ENCODE measurements around the gene EPAS1. TPM values are rescaled to one million over a fixed set of nuclear protein-coding genes. Genes with fewer than 3 reads are reported as not detected.

EPAS1 gene
- total RNA-seq, 1 experiment from 2014 or later: 43.2 TPM

GRCh38 chr2:46310446-46310845 is 13.2 kb downstream of the EPAS1 start:
- Histone ChIP-seq H3K9me3 (ENCODE audit: low read length) (no peaks in the 10 kb centered on the region), H3K36me3 (ENCODE audit: low read depth, low read length) (0 out of 2 replicates have a peak, but pooled peaks cover 3% of the 10 kb centered on the region), H3K27me3 (ENCODE audit: low read length) (no peaks in the 10 kb centered on the region), H3K9ac (ENCODE audit: low read length) (no peak overlapping the region), H3K9me2 (replicated peaks; ENCODE audit: low read length) (no peaks in the 10 kb centered on the region), H3K4me2 (ENCODE audit: low read length) (0 out of 2 replicates have a peak overlapping the region, but pooled peaks have one; percentile 5), H3K27ac (ENCODE audit: low read length) (peak overlapping the region; percentile 56), H3K4me1 (ENCODE audit: insufficient read depth, low read length) (peaks cover 79% of the 10 kb centered on the region), H4K20me1 (ENCODE audit: low read length) (no peaks in the 10 kb centered on the region), H3K4me3 (ENCODE audit: low read length) (no peak overlapping the region), H3F3A (ENCODE audit: low read length, unreplicated experiment) (peaks cover 6% of the 10 kb centered on the region), H3K79me2 (ENCODE audit: low read length) (peaks cover 85% of the 10 kb centered on the region), H2AFZ (ENCODE audit: low read length) (no peak overlapping the region)
- no peak for TF ChIP-seq CTCF (conservative IDR thresholded peaks at IDR 0.05; ENCODE audit: low read depth, low read length)
- no peak for TF ChIP-seq EZH2 (IDR thresholded peaks at IDR 0.05; ENCODE audit: low read length, unreplicated experiment)
- no peak for TF ChIP-seq EZH2phosphoT487 (IDR thresholded peaks at IDR 0.05; ENCODE audit: borderline replicate concordance, low read length)
- intact Hi-C loops (cut with micrococcal nuclease): no loop called here
- no TSS peak for BruUV-seq (replicated peaks)
- ChIA-PET POLR2A (ENCODE audit: unreplicated experiment) (no interaction called here), CTCF (no interaction called here)
- ATAC-seq (no peak), DNase-seq (no peak)

- POLR2A ChIA-PET (ENCODE audit: unreplicated experiment): no interaction called here
- Histone ChIP-seq H3F3A (ENCODE audit: low read length, unreplicated experiment) (peaks cover 11% of the 10 kb centered on the region), H3K4me3 (ENCODE audit: low read length) (no peak overlapping the region), H3K4me2 (ENCODE audit: low read length) (peak overlapping the region; percentile 39), H2AFZ (ENCODE audit: low read length) (no peak overlapping the region), H3K9me2 (replicated peaks; ENCODE audit: low read length) (no peaks in the 10 kb centered on the region), H3K9me3 (ENCODE audit: low read length) (no peaks in the 10 kb centered on the region), H3K79me2 (ENCODE audit: low read length) (peaks cover 83% of the 10 kb centered on the region), H4K20me1 (ENCODE audit: low read length) (no peaks in the 10 kb centered on the region), H3K27me3 (ENCODE audit: low read length) (no peaks in the 10 kb centered on the region), H3K9ac (ENCODE audit: low read length) (no peak overlapping the region), H3K4me1 (ENCODE audit: insufficient read depth, low read length) (peaks cover 80% of the 10 kb centered on the region), H3K36me3 (ENCODE audit: low read depth, low read length) (0 out of 2 replicates have a peak, but pooled peaks cover 3% of the 10 kb centered on the region), H3K27ac (ENCODE audit: low read length) (peak overlapping the region; percentile 56)
- TF ChIP-seq CTCF (conservative IDR thresholded peaks at IDR 0.05; ENCODE audit: low read depth, low read length) (no peak), EZH2 (IDR thresholded peaks at IDR 0.05; ENCODE audit: low read length, unreplicated experiment) (no peak), EZH2phosphoT487 (IDR thresholded peaks at IDR 0.05; ENCODE audit: borderline replicate concordance, low read length) (no peak)
- ATAC-seq (no peak), DNase-seq (no peak)
- no TSS peak for BruUV-seq (replicated peaks)
- CTCF ChIA-PET: no interaction called here
- intact Hi-C loops (cut with micrococcal nuclease): no loop called here
These were observed 14.5 kb downstream of the EPAS1 start for GRCh38 chr2:46311651-46312223.

- H3K9ac ChIP-seq (ENCODE audit: low read length): no peak overlapping the region
- no peak overlapping the region for H3K27ac ChIP-seq (ENCODE audit: low read length)
- peaks cover 71% of the 10 kb centered on the region for H3K4me1 ChIP-seq (ENCODE audit: insufficient read depth, low read length)
- no peaks in the 10 kb centered on the region for H3K9me2 ChIP-seq (replicated peaks; ENCODE audit: low read length)
- CTCF ChIA-PET: no interaction called here
- POLR2A ChIA-PET (ENCODE audit: unreplicated experiment): no interaction called here
- no peak overlapping the region for H3K4me3 ChIP-seq (ENCODE audit: low read length)
- ATAC-seq: no peak
- peaks cover 7% of the 10 kb centered on the region for H3F3A ChIP-seq (ENCODE audit: low read length, unreplicated experiment)
- no peak for DNase-seq
- H2AFZ ChIP-seq (ENCODE audit: low read length): no peak overlapping the region
- H3K79me2 ChIP-seq (ENCODE audit: low read length): peaks cover 83% of the 10 kb centered on the region
- peaks cover 9% of the 10 kb centered on the region; the same call in 1 of the 2 replicates for H3K36me3 ChIP-seq (ENCODE audit: low read depth, low read length)
- H3K4me2 ChIP-seq (ENCODE audit: low read length): no peak overlapping the region
- no peaks in the 10 kb centered on the region for H3K27me3 ChIP-seq (ENCODE audit: low read length)
- intact Hi-C loops (cut with micrococcal nuclease): no loop called here
- TF ChIP-seq CTCF (conservative IDR thresholded peaks at IDR 0.05; ENCODE audit: low read depth, low read length): no peak
- TF ChIP-seq EZH2 (IDR thresholded peaks at IDR 0.05; ENCODE audit: low read length, unreplicated experiment): no peak
- TF ChIP-seq EZH2phosphoT487 (IDR thresholded peaks at IDR 0.05; ENCODE audit: borderline replicate concordance, low read length): no peak
- BruUV-seq (replicated peaks): no TSS peak
- no peaks in the 10 kb centered on the region for H3K9me3 ChIP-seq (ENCODE audit: low read length)
- no peaks in the 10 kb centered on the region for H4K20me1 ChIP-seq (ENCODE audit: low read length)
These were observed 15.9 kb downstream of the EPAS1 start for GRCh38 chr2:46313063-46313462.
